GM19043 (cell line): ENCODE measurements around the gene KRTAP9-1.
"Not testable (repeated sequence)": the region's sequence is repeated elsewhere in the genome, so short reads cannot be mapped to it uniquely, and the experiment has no call there.

Experiments
- ATAC-seq: cut with Tn5 transposase; IDR thresholded peaks from one replicate; pipeline ENCODE4 v1.9.1; 2021; ENCODE audit warnings: low read depth; ENCODE audit not compliant: unreplicated experiment

Gene KRTAP9-1

DNA sequence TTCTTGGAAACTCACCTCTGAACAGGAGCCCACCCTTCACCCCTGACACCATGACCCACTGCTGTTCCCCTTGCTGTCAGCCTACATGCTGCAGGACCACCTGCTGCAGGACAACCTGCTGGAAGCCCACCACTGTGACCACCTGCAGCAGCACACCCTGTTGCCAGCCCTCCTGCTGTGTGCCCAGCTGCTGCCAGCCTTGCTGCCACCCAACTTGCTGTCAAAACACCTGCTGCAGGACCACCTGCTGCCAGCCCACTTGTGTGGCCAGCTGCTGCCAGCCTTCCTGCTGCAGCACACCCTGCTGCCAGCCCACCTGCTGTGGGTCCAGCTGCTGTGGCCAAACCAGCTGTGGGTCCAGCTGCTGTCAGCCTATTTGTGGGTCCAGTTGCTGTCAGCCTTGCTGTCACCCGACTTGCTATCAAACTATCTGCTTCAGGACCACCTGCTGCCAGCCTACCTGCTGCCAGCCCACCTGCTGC, at the start of gene KRTAP9-1:
Gene KRTAP9-1, plus strand, starts transcription at position 51 of the 482 bp plus-strand sequence. Its CDS starts 0 bp downstream, at position 51.
- ATAC-seq = not testable (repeated sequence)

DNA sequence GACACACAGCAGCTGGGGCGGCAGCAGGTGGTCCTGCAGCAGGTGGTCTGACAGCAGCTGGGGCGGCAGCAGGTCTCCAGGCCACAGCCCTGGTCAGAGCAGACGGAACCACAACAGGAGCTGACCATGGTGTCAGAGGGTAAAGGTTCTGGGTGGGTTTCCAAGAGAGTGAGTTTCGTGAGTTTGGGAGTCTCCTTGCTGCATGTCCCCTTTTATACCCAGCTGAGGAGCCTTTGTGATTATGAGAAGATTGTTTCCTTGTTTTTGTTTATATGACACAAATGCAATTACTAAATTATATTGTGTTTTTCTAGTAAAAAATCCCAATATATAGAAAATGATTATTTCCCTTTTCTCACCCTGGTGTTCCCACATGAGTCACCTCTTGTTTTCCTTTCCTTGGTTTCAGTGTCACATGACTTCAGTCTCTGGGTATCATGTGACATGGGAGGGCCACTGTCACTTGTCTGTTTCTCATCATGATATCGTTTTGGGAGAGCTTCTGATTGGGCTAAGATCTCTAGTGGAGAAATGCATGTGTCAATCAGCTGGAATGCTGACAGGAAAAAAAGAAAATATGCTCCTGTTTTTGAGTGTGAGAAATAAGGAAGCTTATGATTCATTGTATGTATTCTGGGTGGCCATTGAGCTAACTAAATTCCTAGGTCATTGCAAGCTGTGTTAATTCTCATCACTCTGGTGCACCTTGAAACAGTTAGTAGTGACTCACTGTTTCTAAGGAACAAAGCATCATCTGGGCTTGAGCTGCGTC, 49.1 kb upstream of the KRTAP9-1 start, which contains the start of gene KRTAP4-6:
Gene KRTAP4-6, minus strand, starts transcription at position 185 of the 772 bp plus-strand sequence. Its CDS starts 57 bp downstream, at position 128.
- no peak for ATAC-seq

DNA sequence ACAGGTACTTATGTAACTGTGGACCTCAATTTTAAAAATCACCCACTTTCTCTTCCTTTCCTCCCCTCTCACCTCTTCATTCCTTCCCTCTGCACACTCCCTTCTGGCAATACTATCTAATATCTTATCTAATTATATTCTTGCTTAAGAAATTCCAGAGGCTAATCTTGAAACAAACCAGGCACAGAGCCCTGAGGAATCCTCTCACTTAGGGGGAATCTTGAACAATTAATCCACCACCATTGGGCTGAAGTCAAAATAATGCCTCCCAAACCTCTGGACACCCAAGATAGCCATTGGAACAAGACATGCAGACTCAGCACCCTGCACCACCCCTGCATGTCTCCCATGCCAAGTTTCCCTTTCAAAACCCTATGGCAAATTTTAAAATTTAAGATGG, 48.3 kb upstream of the KRTAP9-1 start:
- no peak for ATAC-seq

DNA sequence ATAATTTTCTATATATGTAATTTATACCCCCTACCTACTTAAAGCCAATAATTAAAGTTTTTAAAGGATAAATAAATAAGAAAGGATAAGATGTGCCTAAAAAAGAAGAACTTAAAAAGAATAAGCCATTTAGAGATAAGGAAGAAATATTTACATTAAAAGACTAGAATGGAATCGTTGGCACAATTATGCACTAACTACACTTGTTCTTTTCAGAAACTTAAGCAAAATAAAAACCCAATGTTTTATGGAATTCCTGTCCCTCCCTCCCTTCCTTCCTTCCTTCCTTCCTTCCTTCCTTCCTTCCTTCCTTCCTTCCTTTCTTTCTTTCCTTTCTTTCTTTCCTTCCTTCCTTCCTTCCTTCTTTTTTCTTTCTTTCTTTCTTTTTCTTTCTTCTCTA, 44.8 kb upstream of the KRTAP9-1 start:
- no peak for ATAC-seq

DNA sequence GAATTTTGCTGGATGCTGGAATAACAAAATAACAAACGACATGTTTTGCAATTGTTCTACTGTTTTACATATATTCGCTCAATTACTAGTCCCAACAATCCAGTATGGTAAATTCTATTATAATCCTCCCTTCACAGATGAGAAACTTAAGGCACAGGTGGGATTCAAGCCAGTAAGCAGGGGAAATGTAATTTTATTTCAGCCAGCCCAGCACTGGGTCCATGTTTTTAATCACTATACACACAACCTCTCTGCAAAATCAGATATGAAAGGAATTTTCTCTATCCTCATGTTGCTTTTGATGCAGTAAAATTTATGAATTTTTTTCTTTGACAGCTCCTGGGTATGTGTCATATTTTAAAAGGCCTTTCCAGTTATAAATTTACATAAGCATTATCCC, 44.4 kb upstream of the KRTAP9-1 start:
- no peak for ATAC-seq

DNA sequence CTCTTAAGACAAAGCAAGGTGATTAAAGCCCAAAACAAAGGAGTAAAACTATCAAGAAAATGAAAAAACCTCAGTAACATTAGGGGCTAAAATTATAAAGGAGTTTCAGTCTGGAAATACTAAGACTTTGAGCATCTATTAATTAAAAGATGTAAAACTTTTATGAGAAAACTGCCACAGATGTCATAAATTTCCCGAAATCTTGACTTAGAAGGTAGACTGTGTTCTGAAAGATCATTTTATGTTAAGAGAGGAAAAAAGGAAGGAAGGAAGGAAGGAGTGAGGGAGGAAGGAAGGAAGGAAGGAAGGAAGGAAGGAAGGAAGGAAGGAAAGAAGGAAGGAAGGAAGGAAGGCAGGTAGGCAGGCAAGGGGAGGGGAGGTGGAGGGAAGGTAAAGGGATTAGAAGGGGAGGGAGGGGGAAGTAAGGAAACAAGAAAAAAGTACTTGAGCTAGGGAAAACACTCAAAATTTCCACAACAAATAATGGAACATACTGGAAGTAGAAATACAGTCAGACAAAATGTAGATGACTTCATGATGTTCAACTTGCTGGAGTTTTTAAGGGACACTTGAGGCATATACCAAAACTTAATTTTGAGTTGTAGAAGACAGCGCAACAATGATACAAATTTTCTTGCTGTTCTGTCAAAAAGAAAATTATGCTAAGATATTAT, 42.0 kb upstream of the KRTAP9-1 start:
- no peak for ATAC-seq

DNA sequence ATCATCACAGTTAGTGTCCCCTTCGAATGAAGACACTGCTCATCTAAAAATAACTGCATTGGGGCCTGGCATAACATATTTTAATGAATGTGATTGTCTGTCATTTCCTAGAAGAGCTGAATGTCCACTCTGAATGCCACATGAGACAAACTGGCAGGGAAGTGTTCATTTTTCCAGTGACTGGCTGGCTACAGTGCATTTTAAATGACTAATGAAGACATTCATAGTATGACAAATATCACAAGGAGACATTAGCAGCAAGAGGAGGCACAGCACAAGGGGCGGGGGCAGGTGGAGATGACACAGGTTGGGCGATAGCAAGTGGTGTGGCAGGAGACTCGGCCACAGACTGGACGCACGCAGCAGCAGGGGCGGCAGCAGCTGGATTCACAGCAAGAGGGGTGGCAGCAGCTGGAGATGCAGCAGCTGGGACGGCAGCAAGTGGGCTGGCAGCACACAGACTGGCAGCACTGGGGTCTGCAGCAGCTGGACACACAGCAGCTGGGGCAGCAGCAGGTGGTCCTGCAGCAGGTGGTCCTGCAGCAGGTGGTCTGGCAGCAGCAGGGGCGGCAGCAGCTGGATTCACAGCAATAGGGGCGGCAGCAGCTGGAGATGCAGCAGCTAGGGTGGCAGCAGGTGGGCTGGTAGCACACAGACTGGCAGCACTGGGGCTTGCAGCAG, 40.6 kb upstream of the KRTAP9-1 start:
- ATAC-seq = not testable (repeated sequence)

DNA sequence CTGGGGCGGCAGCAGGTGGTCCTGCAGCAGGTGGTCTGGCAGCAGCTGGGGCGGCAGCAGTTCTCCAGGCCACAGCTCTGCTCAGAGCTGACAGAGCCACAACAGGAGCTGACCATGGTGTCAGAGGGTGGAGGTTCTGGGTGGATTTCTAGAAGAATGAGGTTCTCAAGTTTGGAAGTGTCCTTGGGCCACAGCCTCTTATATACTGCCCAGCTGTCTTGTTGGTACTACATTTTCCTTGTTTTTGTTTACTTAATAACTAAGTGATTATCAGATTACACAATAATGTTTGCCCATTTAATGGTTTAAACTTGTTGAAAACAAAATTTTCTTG, 40.1 kb upstream of the KRTAP9-1 start, which contains the start of gene KRTAP4-5:
Gene KRTAP4-5, minus strand, starts transcription at position 174 of the 334 bp plus-strand sequence. Its CDS starts 58 bp downstream, at position 116.
- no peak for ATAC-seq

- no peak for ATAC-seq
Observed at GRCh38 chr17:41150026-41150425, 39.7 kb upstream of the KRTAP9-1 start.

DNA sequence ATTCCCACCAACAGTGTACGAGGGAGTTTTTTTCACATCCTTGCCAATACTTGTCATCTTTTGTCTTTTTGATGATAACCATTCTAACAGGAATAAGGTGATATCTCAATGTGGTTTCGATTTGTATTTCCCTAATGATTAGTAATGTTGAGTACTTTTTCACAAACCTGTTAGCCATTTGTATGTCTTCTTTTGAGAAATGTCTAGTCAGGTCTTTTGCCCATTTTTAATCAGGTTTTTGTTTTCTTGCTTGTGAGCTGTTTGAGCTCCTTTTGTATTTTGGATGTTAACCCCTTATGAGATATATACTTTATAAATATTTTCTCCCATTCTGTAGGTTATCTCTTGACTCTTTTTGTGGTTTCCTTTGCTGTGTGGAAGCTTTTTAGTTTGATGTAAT, 38.2 kb upstream of the KRTAP9-1 start:
- no peak for ATAC-seq

DNA sequence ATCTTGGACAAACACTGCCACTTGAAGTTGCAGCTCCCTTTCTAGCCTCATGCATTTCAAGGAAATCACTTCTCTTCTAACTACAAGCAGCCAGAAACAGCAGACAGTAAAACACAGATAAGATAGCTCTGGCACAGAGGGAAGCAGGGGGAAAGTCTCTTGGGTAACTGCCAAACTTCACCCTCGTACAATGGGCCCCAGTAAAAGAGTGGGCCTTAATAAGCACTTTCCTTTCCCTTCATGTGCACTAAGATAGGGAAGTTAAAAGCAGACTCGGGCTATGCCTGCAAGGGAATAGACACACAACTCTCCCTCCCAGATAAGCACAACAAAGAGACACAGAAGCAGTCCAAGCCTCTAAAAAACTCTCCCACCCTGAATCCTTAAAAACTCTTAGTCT, 35.8 kb upstream of the KRTAP9-1 start:
- no peak for ATAC-seq

DNA sequence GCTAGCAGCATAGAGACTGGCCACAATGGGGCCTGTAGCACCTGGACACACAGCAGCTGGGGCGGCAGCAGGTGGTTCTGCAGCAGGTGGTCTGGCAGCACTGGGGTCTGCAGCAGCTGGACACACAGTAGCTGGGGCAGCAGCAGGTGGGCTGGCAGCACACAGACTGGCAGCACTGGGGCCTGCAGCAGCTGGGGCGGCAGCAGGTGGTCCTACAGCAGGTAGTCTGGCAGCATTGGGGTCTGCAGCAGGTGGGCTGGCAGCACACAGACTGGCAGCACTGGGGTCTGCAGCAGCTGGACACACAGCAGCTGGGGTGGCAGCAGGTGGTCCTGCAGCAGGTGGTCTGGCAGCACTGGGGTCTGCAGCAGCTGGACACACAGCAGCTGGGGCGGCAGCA, 29.5 kb upstream of the KRTAP9-1 start:
- not testable (repeated sequence) for ATAC-seq

DNA sequence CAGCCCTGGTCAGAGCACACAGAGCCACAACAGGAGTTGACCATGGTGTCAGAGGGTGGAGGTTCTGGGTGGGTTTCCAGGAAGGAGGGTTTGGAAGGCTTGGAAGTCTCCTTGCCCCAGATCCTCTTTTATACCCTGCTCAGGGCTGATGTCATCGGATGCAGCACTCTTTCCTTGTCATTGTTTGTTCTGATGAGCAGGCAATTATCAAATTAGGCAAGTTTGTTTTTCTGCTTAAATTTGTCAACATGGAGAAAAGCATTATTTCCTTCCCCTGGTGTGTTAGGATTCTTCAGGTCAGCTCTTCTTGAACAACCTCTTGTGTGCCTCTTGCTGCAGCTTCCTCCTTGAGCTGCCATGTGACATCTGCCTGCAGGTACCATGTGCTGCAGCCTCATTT, 29.0 kb upstream of the KRTAP9-1 start, which contains the start of gene KRTAP4-4:
Gene KRTAP4-4, minus strand, starts transcription at position 101 of the 400 bp plus-strand sequence. Its CDS starts 57 bp downstream, at position 44.
- no peak for ATAC-seq

GRCh38 chr17:41163828-41164227, 25.9 kb upstream of the KRTAP9-1 start:
- ATAC-seq = no peak

GRCh38 chr17:41167561-41167960, 22.1 kb upstream of the KRTAP9-1 start:
- no peak for ATAC-seq

DNA sequence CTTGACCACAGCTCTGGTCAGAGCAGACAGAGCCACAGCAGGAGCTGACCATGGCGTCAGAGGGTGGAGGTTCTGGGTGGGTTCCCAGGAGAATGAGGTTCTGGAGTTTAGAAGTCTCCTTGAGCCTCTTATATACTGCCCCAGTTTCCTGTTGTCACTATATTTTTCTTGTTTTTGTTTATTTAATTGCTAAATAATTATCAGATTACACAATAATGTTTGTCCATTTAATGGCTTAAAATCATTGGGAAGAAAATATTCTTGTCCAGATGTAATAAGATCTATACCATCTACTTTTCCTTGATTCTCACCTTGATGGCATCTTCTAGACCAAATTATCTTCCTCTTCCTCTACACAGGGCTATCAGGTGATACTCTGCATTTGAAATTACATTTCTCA, 21.6 kb upstream of the KRTAP9-1 start, which contains the start of gene KRTAP4-3:
Gene KRTAP4-3, minus strand, starts transcription at position 101 of the 400 bp plus-strand sequence. Its CDS starts 49 bp downstream, at position 52.
- ATAC-seq = no peak

DNA sequence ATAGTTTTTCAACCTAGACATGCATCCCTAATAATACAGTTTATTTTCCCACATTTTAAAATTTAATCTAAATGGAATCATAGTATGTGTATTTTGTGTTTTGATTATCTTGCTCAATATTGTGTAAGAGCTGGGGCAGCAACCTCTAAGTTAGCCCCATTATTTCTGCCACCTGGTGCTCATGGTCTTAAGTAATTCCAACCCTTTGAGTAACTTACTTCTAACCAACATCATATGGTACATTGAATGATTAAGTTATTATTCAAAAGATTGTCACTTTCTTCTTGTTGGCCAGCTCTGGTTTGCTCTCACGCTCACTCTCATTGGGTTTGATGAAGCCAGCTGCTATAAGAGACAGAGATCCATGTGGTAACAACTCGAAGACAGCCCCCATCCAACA, 17.8 kb upstream of the KRTAP9-1 start:
- no peak for ATAC-seq

DNA sequence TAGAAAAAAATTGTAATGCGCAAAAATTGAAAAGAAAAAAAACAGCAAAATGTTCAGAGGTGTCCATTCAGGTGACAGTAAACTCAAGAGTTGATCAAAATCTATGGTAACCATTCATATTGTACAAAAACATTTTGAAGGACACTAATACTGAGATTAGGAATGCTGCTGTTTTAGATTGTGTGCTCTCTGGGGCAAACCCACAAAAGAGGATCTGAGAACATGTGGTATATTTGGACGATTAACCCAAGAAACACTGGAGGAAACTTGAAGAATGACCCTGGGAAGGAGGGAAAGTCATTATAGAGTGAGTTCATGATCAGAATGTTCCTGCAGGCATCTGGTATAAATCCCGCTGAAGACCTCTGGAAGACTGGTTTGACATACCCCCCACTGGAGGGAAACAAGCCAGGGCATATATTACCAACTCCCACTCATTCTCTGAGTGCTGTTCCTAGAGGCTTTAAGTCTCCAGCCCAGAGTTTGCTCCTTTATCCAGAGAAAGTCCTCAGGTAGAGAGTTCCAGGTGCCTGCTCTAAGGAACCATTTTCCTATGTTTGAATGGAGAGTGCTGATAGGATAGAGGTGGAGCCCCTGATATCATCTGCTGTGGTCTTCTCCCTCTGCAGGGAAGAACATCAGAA, 12.8 kb upstream of the KRTAP9-1 start:
- ATAC-seq = no peak

GRCh38 chr17:41177727-41178271, 11.9 kb upstream of the KRTAP9-1 start, which contains the start of gene KRTAP4-2:
Gene KRTAP4-2 (minus strand): TSS chr17:41178221. CDS start chr17:41178164, 57 bp downstream.
- no peak for ATAC-seq

DNA sequence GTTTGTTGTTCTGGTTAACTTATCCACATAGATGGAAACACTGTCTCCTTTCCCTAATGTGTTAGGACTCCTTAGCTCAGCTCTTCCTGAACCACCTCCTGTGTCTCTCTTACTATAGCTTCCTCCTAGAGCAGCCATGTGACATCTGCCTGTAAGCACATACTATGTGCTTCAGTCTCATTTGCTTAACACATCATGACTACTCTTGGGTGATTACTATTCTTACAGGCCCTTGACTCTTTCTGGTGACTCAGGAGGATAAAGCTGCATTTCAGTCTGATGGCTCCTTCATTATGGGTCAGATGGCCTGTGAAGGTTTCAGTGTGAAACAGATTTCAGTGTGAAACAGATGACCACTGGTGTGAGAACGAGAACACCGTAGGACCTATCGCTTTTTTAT, 11.3 kb upstream of the KRTAP9-1 start:
- ATAC-seq = no peak
